ENCODE data around the gene ZNF446. TPM values are rescaled to one million over a fixed set of nuclear protein-coding genes. Genes with fewer than 3 reads are reported as not detected.

Gene ZNF446
- total and polyA plus RNA-seq, 9 of the 15 experiments (the other 6 are each of a cell fraction or from before 2014, with no cell fraction given): 0.07 to 4.8 (median 1.2) TPM

DNA sequence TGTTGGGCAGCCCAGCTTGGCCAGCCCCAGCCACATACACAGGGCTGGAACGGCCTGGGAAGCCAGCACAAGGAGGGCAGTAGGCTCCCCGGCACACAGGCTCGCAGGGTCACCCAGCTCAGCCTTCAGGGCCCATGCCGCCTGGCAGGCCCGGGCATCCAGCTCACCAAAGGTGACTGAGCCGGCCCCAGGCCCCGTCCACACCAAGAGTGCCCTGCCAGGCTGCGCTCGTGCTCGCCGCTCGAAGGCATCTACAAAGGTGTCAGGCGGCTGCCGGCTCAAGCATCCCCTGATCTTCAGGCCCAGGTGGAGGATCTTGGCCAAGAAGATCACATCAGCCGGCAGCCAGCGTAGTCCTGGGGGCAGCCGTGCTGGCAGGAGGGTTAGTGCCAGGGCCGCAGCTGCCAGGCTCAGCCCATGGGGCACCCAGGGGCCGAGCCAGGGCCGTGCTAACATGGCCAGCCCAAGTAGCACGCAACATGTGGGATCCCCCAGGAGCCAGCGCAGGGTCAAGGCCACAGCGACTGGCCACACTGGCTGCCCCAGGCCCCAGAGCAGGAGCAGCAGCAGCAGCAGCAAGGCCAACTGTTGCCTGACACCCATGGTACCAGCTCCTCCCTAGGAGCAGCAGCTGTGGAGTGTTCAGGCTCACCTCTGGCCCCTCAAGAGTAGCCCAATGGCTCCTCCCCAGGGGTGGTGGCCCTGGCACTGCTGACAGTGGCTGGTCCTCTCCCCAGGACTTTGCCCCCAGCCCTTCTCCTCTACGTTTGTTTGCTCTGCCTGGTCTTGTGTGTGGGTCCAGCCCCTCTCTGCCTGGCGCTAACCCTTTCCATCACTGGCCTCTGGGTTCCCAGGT lies 35.4 kb downstream of the ZNF446 start, which contains the start of gene SLC27A5:
Gene SLC27A5, minus strand, starts transcription at position 640 of the 856 bp plus-strand sequence. Its CDS starts 37 bp downstream, at position 603.
- H3K27me3 ChIP-seq (ENCODE audit: control insufficient read depth in 2 of 2, insufficient read depth in 2 of 2, low read length in 2 of 2): no peaks in the 10 kb centered on the region
- no peak within 1 kb of the TSS for H3K27ac ChIP-seq (ENCODE audit: extremely low read depth, low read depth, low read length)
- H3K9me3 ChIP-seq (replicated peaks; ENCODE audit: control insufficient read depth, insufficient read depth, low read depth, low read length): peaks cover 2% of the 10 kb centered on the region; the same call in 1 of the 2 replicates
- peaks cover 9 to 51% of the 10 kb centered on the region in 2 experiments; a peak in 4 of 5 replicates for H3K4me1 ChIP-seq (replicated peaks in 1 of 2; ENCODE audit: control insufficient read depth in 2 of 2, insufficient read depth in 2 of 2, low read length in 2 of 2)
- CTCF ChIA-PET (ENCODE audit: low intra/inter-chr PET ratio): no interaction called here
- in situ Hi-C loops (cut with MboI) (no loop called here), intact Hi-C loops (cut with micrococcal nuclease) (loop anchor here (5.0 kb wide), 1 partner anchor 329 kb away; the partner anchor contains the start of gene ZNF274)
- no TSS peak for BruUV-seq (replicated peaks)
- no peak for FAIRE-seq
- peaks cover 20% of the 10 kb centered on the region; the same call in 2 of the 3 replicates for H3K36me3 ChIP-seq (ENCODE audit: control insufficient read depth, insufficient read depth, low read length)
- H3K79me2 ChIP-seq (ENCODE audit: control insufficient read depth, insufficient read depth, low read length): peaks cover 19% of the 10 kb centered on the region
- H3K4me2 ChIP-seq (ENCODE audit: insufficient read depth, low read length): no peak within 1 kb of the TSS
- TF ChIP-seq RBM14 (IDR thresholded peaks at IDR 0.05; ENCODE audit: borderline replicate concordance, insufficient read depth, low read depth, low read length): peak; percentile 68; the same call in 1 of the 2 replicates
- TF ChIP-seq FIP1L1 (IDR thresholded peaks at IDR 0.05; ENCODE audit: low read depth, low read length, poor library complexity, severe bottlenecking): peak; percentile 22
- peak; percentile 72 for TF ChIP-seq POLR2G (IDR thresholded peaks at IDR 0.05; ENCODE audit: low read depth, low read length)
- TF ChIP-seq STAT5A (IDR thresholded peaks at IDR 0.05; ENCODE audit: borderline replicate concordance, low read length): no peak
- H3K9ac ChIP-seq (ENCODE audit: insufficient read depth in 1 of 2, low read depth in 2 of 2, low read length in 2 of 2): peak within 1 kb of the TSS in 1 of 2 experiments; percentile 75; a peak in 2 of 4 replicates
- H3K9me1 ChIP-seq (ENCODE audit: control insufficient read depth, insufficient read depth, low read length): peaks cover 9% of the 10 kb centered on the region
- DNase-seq (ENCODE audit: extremely low read depth in 1 of 4, low spot score in 3 of 4): no peak
- 94% methylated on average over 19 of the region's 25 CpGs for WGBS (ENCODE audit: insufficient coverage, low coverage, missing lambda C conversion rate)
- H4K20me1 ChIP-seq (replicated peaks; ENCODE audit: control insufficient read depth, insufficient read depth, low read length): no peaks in the 10 kb centered on the region
- POLR2A ChIA-PET: interaction anchor here (0.7 to 2.7 kb wide), 2 partner anchors 8 to 132 kb away, joined by 3 to 10 read pairs; partner anchors contain the start of gene ZBTB45
- H3K4me3 ChIP-seq: no peak within 1 kb of the TSS
- H2AFZ ChIP-seq (ENCODE audit: low read depth, low read length): no peak within 1 kb of the TSS
- ATAC-seq: no peak
